Inferior parietal cortex (tissue), 1 donor: Measurements from ENCODE around the gene MBNL1.
A peak's percentile ranks its signal among the peaks of the same experiment; 100 is the strongest.
"Not testable (repeated sequence)": the region's sequence is repeated elsewhere in the genome, so short reads cannot be mapped to it uniquely, and the experiment has no call there.

ENCODE experiments used
- DNase-seq: peaks from one replicate; pipeline ENCODE4 v3.0.0-alpha.2; 2016; ENCODE audit errors: extremely low spot score

MBNL1 gene

GRCh38 chr3:152403632-152404066 is 134.9 kb downstream of the MBNL1 start:
- no peak for DNase-seq

GRCh38 chr3:152404976-152405375 is 136.2 kb downstream of the MBNL1 start:
- DNase-seq: no peak

GRCh38 chr3:152405915-152406802 is 137.4 kb downstream of the MBNL1 start:
- no peak for DNase-seq

- DNase-seq: no peak
Observed at GRCh38 chr3:152413240-152413639, 144.5 kb downstream of the MBNL1 start.

GRCh38 chr3:152416808-152417580 is 148.3 kb downstream of the MBNL1 start:
- DNase-seq: no peak

GRCh38 chr3:152419748-152420147 is 151.0 kb downstream of the MBNL1 start:
- DNase-seq: no peak

- DNase-seq: no peak
Observed at GRCh38 chr3:152421162-152421561, 152.4 kb downstream of the MBNL1 start.

- no peak for DNase-seq
Observed at GRCh38 chr3:152426393-152426792, 157.7 kb downstream of the MBNL1 start.

GRCh38 chr3:152428577-152428976 is 159.8 kb downstream of the MBNL1 start:
- DNase-seq: no peak

- no peak for DNase-seq
Observed at GRCh38 chr3:152430223-152431002, 161.7 kb downstream of the MBNL1 start.

- no peak for DNase-seq
Observed at GRCh38 chr3:152434142-152434541, 165.4 kb downstream of the MBNL1 start.

GRCh38 chr3:152435210-152435609 is 166.5 kb downstream of the MBNL1 start:
- not testable (repeated sequence) for DNase-seq

- DNase-seq: peak; percentile 55
Observed at GRCh38 chr3:152436707-152437590, 168.2 kb downstream of the MBNL1 start.

- peak; percentile 4 for DNase-seq
Observed at GRCh38 chr3:152438181-152438580, 169.5 kb downstream of the MBNL1 start.

GRCh38 chr3:152438706-152439105 is 170.0 kb downstream of the MBNL1 start:
- DNase-seq: peak; percentile 7

GRCh38 chr3:152440243-152440642 is 171.5 kb downstream of the MBNL1 start:
- not testable (repeated sequence) for DNase-seq

GRCh38 chr3:152443212-152444023 is 174.7 kb downstream of the MBNL1 start:
- DNase-seq: peak; percentile 25

GRCh38 chr3:152444029-152444641 is 175.4 kb downstream of the MBNL1 start:
- peak; percentile 90 for DNase-seq

GRCh38 chr3:152445212-152445611 is 176.5 kb downstream of the MBNL1 start:
- DNase-seq: no peak

GRCh38 chr3:152446495-152446894 is 177.8 kb downstream of the MBNL1 start:
- DNase-seq: no peak
